Mucosa of descending colon (tissue), 3 donors: ENCODE data around the gene OTC. TPM values are rescaled to one million over a fixed set of nuclear protein-coding genes. Genes with fewer than 3 reads are reported as not detected.

ENCODE experiments used
- ATAC-seq: fragments of 200-7000 bp; cut with Tn5 transposase; one replicate; pipeline ENCODE4 v1.9.1; 2020; ENCODE audit warnings: mild to moderate bottlenecking, moderate library complexity
- DNase-seq, 3 donors: peaks; one replicate each; pipeline ENCODE4 v3.0.0-alpha.2; 2020
- H3K36me3 ChIP-seq: fragments of 200-600 bp; one replicate; pipeline ENCODE4 v1.8.0; 2021; ENCODE audit warnings: low read depth, mild to moderate bottlenecking
- H3K4me1 ChIP-seq: fragments of 200-600 bp; one replicate; pipeline ENCODE4 v1.8.0; 2021; ENCODE audit warnings: low read depth, mild to moderate bottlenecking
- H3K4me3 ChIP-seq: fragments of 200-600 bp; one replicate; pipeline ENCODE4 v1.8.0; 2021; ENCODE audit warnings: mild to moderate bottlenecking
- H3K9me3 ChIP-seq: fragments of 200-600 bp; one replicate; pipeline ENCODE4 v1.8.0; 2021; ENCODE audit warnings: mild to moderate bottlenecking
- CTCF ChIP-seq: fragments of 200-600 bp; IDR thresholded peaks from one replicate; pipeline ENCODE4 v1.8.0; 2022; ENCODE audit warnings: antibody characterized with exemption, mild to moderate bottlenecking
- intact Hi-C, 2 donors: fragments of 100-400 bp; cut with DNase I in 1 of 2; cut with micrococcal nuclease in 1 of 2; formaldehyde crosslinking; loops; one replicate each; pipeline versions ENCODE4 v1.11.0 to v1.11.1; 2022; cut with DNase I, micrococcal nuclease
- total RNA-seq, 3 donors: library from RNA; stranded (reverse); fragmentation: NEBNext Ultra II Directional in 2 of 3; extraction: Animal tissue kit (Norgen Biotek cat#: 25700) in 2 of 3; gene quantifications; one replicate each; pipeline versions ENCODE4 v1.2.1 to v1.2.4, GENCODE V29; 2021 to 2023
- donor health status: DM: no; HTN: no; CAD: no; lungs with moderate emphysema.
- donor health status: DM: no; HTN: no; CAD: no.
- donor health status: DM: no; HTN: yes; CAD: no.

Gene OTC
- total RNA-seq, 3 donors from 2014 or later: 1.6 to 6.3 (median 3.3) TPM

- Histone ChIP-seq H3K4me1 (no peaks in the 10 kb centered on the region), H3K4me3 (no peak overlapping the region), H3K36me3 (no peaks in the 10 kb centered on the region), H3K9me3 (no peaks in the 10 kb centered on the region)
- intact Hi-C loops: no loop called here
- TF ChIP-seq CTCF: no peak
- ATAC-seq (no peak), DNase-seq (no peak)
These were observed 79.1 kb downstream of the OTC start for GRCh38 chrX:38431525-38431924.

GRCh38 chrX:38435130-38435529 lies 82.7 kb downstream of the OTC start:
- no peaks in the 10 kb centered on the region for H3K9me3 ChIP-seq
- DNase-seq (no peak), ATAC-seq (no peak)
- intact Hi-C loops: no loop called here
- H3K4me3 ChIP-seq: no peak overlapping the region
- no peaks in the 10 kb centered on the region for H3K4me1 ChIP-seq
- no peaks in the 10 kb centered on the region for H3K36me3 ChIP-seq
- no peak for TF ChIP-seq CTCF

GRCh38 chrX:38437093-38437492 lies 84.7 kb downstream of the OTC start:
- H3K9me3 ChIP-seq: no peaks in the 10 kb centered on the region
- DNase-seq (no peak), ATAC-seq (no peak)
- intact Hi-C loops: no loop called here
- no peaks in the 10 kb centered on the region for H3K4me1 ChIP-seq
- no peak for TF ChIP-seq CTCF
- H3K36me3 ChIP-seq: no peaks in the 10 kb centered on the region
- no peak overlapping the region for H3K4me3 ChIP-seq

DNA sequence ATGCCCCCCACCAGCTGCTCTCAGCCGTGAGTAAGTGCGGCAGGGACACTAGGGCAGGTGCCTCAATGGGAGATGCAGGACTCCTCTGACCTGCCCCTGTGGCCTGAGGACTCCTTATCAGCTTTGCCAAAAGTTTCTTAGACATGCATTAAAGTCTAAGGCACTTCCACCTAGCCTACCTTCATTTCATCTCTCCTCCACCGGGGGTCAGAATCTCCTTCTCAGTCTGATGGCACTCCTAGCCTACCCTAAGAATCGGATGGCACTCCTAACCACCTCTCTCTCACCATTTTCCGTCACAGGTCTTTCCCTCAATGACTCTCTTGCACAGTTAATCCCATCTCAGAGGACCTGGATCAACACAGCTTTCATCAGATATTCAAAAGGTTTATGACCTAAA lies 85.9 kb downstream of the OTC start:
- Histone ChIP-seq H3K4me3 (no peak overlapping the region), H3K36me3 (no peaks in the 10 kb centered on the region), H3K4me1 (no peaks in the 10 kb centered on the region), H3K9me3 (no peaks in the 10 kb centered on the region)
- ATAC-seq: no peak
- no peak for DNase-seq
- intact Hi-C loops: no loop called here
- TF ChIP-seq CTCF: no peak

DNA sequence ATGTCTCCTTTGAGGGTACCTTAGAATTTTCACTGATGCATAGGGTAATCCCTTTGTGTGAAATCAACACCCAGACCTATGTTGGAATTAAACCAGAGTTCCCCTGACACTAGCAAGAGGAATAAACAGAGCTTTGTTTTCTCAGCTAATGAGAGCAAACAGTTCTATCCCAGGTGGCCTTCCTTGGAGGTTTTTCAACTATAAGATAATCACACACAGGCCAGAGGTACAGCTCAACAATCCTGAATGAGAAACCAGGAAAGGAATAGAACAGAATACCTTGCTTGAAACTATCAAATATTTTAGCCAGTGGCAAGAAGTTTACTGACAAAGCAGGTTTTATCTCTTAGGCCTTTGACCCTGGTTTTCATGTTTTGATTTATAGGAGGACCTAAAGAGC lies 100.2 kb downstream of the OTC start:
- Histone ChIP-seq H3K36me3 (no peaks in the 10 kb centered on the region), H3K9me3 (no peaks in the 10 kb centered on the region), H3K4me1 (no peaks in the 10 kb centered on the region), H3K4me3 (no peak overlapping the region)
- no peak for TF ChIP-seq CTCF
- intact Hi-C loops: no loop called here
- ATAC-seq (no peak), DNase-seq (no peak)

GRCh38 chrX:38458071-38458470 lies 105.7 kb downstream of the OTC start:
- ATAC-seq: peak; percentile 60
- no peak for TF ChIP-seq CTCF
- Histone ChIP-seq H3K4me3 (no peak overlapping the region), H3K36me3 (no peaks in the 10 kb centered on the region), H3K9me3 (no peaks in the 10 kb centered on the region), H3K4me1 (no peaks in the 10 kb centered on the region)
- DNase-seq: peak in 1 of 3 donors; percentile 15
- intact Hi-C loops: no loop called here
